Inflammatory macrophage treated with lipopolysaccharide for 1 hour (primary cell): ENCODE data around the gene RASA3.
"Not testable (repeated sequence)": the region's sequence is repeated elsewhere in the genome, so short reads cannot be mapped to it uniquely, and the experiment has no call there.

ENCODE experiments used
- DNase-seq, 2 donors: peaks; one replicate each; pipeline ENCODE4 v3.0.0-alpha.2; 2020 to 2022

RASA3 gene, protein sequence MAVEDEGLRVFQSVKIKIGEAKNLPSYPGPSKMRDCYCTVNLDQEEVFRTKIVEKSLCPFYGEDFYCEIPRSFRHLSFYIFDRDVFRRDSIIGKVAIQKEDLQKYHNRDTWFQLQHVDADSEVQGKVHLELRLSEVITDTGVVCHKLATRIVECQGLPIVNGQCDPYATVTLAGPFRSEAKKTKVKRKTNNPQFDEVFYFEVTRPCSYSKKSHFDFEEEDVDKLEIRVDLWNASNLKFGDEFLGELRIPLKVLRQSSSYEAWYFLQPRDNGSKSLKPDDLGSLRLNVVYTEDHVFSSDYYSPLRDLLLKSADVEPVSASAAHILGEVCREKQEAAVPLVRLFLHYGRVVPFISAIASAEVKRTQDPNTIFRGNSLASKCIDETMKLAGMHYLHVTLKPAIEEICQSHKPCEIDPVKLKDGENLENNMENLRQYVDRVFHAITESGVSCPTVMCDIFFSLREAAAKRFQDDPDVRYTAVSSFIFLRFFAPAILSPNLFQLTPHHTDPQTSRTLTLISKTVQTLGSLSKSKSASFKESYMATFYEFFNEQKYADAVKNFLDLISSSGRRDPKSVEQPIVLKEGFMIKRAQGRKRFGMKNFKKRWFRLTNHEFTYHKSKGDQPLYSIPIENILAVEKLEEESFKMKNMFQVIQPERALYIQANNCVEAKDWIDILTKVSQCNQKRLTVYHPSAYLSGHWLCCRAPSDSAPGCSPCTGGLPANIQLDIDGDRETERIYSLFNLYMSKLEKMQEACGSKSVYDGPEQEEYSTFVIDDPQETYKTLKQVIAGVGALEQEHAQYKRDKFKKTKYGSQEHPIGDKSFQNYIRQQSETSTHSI

DNA sequence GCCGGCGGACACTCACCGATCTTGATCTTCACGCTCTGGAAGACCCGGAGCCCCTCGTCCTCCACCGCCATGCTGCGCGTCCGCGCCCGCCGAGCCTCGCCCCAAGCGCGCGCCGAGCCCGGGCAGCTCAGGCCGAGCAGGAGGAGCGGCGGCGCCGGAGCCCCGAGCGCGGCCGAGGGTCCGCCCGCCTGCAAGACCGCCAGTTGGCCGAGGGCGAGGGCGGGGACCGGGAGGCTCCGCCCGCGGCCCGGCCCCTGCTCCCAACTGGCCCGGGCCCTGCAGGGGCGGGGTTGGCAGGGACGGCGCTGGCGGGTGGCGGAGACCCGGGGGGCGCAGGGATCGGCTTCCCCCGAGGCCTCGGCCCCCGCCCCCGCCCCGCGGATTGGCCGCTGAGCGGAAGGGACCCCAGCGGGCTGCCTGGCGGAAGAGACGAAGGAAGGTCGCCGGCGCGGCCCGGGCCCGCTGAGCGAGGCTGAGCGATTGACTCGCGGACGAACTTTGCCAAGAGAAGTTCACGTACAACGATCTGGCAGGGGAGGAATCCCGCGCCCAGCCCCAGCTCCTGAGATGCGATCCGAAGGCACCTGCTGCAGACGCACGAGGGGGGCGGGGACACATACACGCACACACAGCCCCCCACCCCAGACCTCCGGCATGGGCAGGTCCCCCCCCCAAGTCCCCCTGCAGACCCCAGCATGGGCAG is at the start of gene RASA3:
RASA3 (minus strand) TSS at position 205 of the 703 bp plus-strand sequence; CDS start at position 71, 134 bp downstream.
- peak; percentile 65 to 66 for DNase-seq

DNA sequence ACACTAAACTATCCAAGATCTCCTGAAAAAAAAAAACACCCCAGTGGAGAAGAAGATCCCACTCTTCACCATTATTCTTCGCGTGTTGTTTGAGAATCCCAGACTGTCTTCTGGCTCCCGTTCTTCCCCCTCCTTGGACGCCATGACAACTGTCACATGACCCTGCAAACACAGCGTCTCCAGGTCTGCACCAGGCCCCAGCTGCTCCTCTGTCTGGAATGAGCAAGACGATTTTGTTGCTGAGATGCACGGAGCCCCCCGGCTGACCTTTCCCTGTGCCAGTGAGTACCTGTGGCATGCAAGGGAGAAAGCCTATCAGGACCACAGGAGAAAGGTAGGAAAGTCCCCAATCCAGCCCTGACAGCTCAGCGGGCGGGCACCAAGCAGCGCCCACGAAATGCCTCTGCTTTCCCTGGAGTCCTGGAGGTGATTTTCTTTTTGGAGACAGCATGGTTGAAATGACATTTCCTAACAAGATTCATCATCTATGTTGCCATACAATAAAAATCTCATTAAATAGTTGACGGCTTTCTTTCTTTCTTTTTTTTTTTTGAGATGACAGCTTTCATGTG is 46.8 kb upstream of the RASA3 start, which contains the start of gene CFAP97D2:
CFAP97D2 (plus strand) TSS at position 171 of the 572 bp plus-strand sequence; CDS start at position 245, 74 bp downstream.
- DNase-seq, result no peak

DNA sequence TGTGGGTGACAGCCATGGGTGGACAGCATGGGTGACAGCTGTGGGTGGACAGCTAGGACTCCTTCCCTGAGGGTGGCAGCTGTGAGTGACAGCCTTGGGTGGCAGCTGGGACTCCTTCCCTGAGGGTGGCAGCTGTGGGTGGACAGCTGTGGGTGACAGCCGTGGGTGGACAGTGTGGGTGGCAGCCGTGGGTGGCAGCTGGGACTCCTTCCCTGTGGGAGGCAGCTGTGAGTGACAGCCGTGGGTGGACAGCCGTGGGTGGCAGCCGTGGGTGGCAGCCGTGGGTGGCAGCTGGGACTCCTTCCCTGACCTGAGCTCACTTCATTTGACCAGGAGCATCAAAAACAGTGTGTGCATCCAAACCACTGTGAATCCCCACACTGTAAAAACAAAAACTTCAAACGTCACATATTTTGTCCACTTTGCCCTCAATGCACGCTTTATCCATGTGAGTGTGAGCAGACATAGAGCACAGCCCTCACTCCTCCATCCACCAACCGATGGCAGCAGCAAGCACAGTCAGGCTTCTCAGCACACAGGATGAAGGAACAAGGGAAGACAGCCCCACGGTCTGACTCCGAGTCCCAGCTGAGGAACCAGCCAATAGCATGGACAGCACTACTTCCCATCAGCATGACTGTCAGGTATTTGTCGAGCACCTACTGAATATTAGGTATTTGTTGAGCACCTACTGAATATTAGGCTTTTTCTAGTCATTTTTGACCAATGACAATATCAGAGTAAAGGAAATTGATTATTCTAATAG is 45.0 kb upstream of the RASA3 start:
- no peak for DNase-seq

DNA sequence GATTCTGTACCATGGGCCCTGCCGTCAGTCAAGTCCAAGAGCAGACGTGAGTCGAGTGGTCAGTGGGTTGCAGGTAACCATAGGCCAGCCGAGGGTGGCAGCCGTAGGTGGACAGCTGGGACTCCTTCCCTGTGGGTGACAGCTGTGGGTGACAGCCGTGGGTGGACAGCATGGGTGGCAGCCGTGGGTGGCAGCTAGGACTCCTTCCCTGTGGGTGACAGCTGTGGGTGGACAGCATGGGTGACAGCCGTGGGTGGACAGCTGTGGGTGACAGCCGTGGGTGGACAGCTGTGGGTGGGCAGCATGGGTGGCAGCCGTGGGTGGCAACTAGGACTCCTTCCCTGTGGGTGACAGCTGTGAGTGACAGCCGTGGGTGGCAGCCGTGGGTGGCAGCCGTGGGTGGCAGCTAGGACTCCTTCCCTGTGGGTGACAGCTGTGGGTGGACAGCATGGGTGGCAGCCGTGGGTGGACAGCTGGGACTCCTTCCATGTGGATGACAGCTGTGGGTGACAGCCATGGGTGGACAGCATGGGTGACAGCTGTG is 44.0 kb upstream of the RASA3 start:
- DNase-seq, result not testable (repeated sequence)

DNA sequence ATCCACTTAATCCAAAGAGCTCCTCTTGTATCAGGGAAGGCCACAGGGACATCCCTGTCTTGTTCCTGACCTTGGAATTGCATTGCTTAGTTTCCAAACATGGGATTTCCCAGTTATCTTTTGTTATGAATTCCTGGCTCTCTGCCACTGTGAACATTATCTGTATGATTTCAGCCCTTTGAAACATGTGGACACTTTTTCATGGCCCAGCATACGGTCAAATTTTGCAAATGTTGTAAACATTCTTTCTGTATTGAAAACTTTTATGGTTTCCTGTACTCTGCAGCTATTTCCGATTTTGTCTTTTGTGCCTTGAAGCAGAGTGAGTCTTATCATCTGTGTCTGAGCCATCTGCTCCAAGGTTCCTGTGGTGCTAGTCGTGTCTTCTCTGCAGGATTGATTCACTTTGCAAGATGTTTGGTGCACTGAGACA is 42.1 kb upstream of the RASA3 start:
- DNase-seq, result no peak

DNA sequence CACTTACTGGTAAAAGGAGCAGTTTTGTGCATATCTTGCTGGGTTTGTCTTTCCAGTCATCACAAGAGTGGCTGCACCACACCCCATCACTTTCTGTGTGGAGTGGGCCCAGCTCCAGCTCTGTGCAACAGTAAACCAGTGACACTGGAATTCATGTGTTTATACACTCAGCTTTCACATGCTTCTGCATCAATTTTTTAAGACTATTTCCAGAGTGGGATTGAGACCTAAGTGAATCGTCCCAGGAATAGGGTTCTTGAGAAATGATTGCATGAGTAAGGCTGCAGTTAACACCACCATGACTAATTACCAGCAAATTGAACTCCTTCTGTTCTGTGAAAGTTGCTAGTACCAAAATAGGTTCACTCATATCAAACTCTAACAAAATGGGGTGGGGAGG is 41.3 kb upstream of the RASA3 start:
- DNase-seq, result no peak

DNA sequence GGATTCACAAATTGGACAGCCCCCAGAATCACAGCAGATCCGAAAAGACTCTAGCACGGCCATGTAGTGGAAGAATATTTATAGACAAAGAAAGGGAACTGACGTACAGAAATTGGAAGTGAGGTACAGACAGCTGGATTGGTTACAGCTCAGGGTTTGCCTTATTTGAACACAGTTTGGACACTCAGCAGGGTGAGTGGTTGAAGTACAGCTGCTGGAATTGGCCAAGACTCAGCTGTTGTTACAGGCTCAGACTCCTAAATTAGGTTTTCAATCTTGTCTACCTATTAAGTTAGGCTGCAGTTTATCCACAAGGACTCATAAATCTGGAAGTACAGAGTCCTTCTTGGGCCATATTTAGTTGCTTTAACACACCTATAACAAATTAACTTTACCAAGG is 40.8 kb upstream of the RASA3 start:
- no peak for DNase-seq

DNA sequence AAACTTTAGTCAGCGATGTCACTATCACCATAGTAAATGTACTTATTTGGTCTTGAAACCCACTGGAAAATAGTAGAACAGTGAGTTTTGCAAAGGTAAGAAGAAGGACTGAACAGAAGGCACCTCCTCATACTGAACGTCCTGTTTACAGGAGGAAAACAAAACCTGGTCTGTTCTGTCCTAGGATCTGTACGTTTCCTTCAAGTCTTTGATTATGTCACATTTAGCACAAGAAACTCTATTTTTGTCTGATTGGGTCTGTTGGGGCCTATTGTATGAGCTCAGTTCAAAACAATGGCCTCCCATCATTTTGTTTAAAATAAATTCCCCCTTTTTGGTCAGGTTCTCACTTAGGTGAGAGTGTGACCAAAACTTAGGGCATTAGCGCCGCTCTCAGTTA is 35.5 kb upstream of the RASA3 start:
- DNase-seq, result no peak

DNA sequence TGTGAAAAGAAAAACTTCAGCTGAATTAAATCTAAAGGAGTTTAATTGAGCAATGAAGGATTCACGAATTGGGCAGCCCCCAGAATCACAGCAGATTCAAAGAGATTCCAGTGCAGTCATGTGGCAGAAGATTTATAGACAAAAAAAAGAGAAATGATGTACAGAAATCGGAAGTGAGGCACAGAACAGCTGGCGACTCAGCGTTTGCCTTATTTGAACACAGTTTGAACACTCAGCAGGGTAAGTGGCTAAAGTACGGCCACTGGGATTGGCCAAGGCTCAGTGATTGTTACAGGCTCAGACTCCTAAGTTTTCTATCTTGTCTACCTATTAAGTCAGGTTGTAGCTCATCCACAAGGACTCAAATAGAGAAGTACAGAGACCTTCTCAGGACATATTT is 35.0 kb upstream of the RASA3 start:
- peak; percentile 32 to 67 for DNase-seq

DNA sequence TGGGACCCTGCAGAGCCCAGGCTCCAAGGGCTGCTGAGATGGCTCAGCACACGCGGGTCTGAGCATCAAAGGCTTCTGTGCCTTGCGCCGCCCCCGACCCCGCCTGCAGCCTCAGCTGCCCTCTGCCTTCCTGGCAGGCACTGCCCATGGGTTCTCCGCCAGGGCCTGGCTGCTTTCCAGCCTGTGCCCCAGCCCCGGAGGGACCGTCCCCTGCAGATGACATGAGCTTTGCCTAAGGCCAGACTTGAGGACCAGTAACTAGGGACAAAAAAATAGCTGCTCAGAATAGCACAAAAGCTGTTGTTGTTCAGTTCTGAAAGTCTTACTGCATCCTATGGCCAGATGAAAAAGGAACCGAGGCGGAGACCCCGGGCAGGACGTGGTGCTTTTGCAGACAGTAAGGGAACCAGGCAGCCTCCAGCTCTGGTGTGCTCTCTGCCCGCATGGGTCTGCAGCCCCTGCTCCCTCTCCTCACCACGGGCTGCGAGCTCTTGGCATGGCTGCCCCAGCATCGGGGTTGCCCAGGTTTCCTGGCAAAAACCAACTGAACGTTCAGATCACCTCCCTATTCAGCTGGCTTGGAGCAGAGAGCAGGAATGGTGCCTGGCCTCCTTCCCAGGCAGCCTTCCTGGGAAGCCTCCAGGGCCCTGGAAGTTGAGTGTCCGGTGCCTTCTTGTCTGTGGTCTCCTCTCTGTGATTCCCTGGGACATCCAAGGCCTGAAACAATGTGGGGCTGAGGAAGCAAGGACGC is 34.1 kb upstream of the RASA3 start:
- no peak for DNase-seq

DNA sequence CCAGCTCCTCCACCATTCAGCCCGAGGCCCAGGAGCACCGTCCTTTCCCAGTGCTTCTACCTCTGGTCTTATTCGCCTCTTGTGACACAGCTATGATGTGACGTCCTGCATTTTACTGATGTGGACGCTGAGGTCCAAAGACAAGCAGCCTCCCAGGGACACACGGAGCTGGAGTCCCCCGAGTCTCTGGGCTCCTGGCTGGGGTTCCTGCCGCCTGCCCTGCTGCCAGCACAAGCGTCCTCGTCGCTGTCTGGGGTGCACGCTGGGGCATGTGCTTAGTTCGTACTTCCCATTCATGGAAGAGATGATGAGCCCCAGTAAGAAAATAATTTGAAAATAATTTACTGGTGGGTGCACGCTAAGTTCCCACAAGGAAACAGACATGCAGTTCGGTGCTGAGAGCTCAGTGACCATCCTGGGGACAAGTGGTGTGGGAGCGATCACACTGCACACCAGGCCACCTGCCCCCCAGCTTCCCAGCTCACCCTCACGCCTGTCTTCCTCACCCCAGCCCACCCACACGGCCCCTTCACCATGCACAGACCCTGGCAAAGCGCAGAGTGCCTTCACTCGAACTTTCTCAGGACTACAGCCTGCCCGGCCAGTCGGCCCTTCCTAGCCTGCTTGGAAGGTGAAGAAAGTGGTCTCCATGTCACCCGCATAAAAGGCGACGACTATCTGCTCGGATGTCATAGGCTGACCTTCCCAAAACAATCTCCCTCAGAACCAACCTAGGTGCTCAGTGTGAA is 32.4 kb upstream of the RASA3 start:
- DNase-seq, result no peak

DNA sequence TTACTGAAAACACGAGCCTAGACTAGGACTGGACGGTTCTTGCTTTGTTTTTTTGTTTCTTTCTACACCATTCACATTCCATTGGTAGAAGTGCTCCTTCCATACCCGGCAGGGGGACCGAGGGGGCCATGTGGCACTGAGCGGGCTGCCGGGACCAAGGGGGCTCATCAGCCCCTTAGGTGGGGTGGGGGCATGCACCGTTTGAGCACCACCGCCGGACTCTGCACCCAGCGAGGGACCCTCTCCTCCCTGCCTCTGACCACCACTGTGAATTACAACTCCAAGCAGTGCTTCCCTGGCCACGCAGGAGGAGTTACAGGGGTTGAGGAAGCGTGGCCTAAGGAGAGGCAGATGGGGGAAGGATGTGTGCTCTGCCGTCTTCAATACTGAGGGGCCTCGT is 31.6 kb upstream of the RASA3 start:
- DNase-seq, result no peak

DNA sequence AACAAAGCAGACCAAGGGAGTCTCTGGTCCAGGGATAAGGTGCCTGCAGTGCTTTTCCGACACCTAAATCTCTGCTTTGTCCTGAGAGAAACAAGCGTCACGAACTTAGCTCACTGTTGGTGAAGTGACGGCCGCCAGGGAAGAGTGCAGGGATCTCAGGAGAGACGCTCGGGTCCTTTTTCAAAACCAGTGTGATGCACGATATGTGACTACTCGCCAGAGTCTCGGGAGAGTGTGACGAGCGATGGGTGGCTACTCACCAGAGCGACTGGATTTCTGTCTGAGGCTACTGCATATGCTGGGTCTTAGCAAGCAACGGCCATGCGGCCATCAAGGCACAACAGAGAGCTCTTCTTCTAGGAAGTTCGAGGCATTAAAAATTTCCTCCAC is 30.1 kb upstream of the RASA3 start:
- no peak for DNase-seq

DNA sequence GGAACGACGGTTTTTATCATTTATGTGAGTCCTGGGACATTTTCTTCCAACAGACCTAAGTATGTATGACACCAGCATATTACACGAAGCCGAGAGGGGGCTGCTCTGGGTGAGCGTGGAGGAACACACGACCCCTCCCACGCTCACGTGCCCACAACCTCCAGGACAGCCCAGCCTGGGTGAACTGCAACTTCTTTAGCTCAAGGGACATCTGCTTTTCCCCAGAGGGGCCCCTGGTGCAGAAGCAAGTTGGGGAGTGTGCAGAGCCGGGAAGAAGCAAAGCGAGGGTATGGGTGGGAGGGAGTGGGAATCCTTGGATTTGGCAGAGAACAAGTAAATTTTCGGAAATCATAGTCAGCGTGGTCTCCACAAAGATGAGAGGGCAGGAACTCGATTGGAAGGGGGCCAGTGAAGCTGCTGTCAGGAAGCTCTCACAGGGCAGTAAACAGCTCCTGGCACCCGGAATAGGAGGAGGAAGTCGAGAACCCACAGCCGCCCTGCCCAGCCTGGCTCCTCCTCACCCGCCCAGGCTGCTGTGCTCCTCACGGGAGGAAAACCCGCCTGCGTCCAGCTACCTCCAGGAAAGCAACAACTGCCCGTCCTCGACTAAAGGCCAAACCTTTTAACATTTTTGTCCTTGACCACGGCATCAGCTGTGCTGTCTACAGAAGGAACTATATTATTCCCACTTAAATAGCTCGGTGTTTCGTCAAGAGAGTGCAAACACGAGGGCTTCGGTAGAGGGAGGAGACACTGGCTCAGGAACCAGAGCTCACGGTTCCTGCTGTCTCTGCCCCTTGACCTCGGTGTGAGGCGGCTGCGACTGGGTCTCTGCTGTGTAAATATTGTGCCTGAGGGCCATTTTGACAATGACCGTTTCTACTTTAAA is 29.5 kb upstream of the RASA3 start:
- DNase-seq, result peak; percentile 48 to 56

DNA sequence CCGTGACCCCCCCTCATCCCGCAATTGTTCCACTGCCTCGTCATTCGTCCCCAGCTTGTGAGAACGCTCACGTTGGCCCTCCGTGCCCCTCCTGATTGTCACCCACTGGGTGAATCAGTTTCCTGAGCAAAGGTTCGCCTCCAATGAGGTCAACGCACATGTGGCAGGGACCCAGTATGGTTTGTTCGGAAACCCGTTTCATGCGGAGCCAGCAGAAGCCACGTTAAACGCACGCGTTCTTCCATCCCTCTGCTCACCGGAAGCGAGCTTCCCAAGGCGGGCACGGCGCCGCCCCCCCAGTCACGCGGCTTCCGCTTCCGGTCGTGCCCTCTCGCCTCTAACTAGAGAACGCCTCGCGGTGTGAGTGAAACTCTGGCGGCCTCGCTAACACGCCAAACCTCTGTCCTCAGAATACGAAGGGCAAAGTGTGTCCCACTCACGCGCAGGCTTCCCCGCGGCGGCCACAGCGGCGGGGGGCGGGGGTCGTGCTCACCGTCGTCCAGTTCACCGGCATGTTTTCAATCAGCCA is 28.7 kb upstream of the RASA3 start:
- no peak for DNase-seq

DNA sequence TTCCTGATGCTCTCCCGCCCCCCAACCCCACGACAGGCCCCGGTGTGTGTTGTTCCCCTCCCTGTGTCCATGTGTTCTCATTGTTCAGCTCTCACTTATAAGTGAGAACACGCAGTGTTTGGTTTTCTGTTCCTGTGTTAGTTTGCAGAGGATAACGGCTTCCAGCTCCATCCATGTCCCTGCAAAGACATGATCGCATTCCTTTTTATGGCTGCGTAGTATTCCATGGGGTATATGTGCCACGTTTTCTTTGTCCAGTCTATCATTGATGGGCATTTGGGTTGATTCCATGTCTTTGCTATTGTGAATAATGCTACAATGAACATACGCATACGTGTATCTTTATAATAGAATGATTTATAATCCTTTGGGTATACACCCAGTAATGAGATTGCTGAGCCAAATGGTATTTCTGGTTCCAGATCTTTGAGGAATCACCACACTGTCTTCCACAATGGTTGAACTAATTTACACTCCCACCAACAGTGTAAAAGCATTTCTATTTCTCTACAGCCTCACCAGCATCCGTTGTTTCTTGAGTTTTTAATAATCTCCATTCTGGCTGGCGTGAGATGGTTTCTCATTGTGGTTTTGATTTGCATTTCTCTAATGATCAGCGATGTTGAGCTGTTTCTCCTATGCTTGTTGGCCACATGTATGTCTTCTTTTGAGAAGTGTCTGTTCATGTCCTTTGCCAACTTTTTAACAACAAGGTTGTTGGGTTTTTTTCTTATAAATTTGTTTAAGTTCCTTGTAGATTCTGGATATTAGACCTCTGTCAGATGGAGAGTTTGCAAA is 26.6 kb upstream of the RASA3 start:
- not testable (repeated sequence) for DNase-seq

DNA sequence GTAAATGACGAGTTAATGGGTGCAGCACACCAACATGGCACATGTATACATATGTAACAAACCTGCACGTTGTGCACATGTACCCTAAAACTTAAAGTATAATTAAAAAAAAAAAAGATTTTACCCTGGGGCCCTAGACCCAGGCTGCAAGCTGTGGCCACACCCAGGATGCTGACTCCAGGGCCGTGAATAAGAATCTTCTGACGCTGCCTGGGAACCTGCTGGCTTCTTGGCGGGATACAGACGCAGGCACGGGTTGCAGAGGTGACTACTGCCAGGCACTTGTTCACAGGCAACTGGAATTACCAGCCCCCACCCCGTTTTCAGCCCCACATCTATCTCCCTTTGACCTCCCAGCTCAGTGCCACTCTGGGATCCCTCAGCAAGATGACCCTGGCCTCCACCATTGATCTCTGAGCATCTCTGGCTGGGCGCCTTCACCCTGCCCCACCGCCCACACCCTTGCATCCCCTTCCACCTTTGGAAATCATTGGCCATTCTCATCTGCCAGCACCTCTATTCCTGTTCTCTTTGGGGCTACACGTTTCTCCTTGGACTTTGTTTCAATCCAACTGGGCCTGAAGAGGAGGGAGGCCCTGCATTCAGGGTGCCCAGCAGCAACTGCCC is 25.6 kb upstream of the RASA3 start:
- DNase-seq, result no peak
